Fibroblast of pulmonary artery (primary cell): Measurements from ENCODE around the gene BEST2.
"Not testable (repeated sequence)": the region's sequence is repeated elsewhere in the genome, so short reads cannot be mapped to it uniquely, and the experiment has no call there.

Experiments used
- DNase-seq: peaks from one replicate; pipeline ENCODE4 v3.0.0-alpha.2; 2010; ENCODE audit warnings: low read depth
- H3K4me3 ChIP-seq: replicated peaks from 2 replicates; pipeline ENCODE4 v1.5.1; 2011; ENCODE audit warnings: low read depth, mild to moderate bottlenecking, control low read depth, low read length, moderate library complexity
- CTCF ChIP-seq: IDR thresholded peaks from 2 replicates; pipeline ENCODE4 v1.5.1; 2011; ENCODE audit warnings: mild to moderate bottlenecking, control low read depth, low read length, inconsistent platforms; ENCODE audit errors: missing control alignments

BEST2 gene

GRCh38 chr19:12796146-12797071 lies 44.8 kb downstream of the BEST2 start:
- peak; percentile 97 for TF ChIP-seq CTCF
- no peak overlapping the region for H3K4me3 ChIP-seq
- DNase-seq: peak; percentile 89

GRCh38 chr19:12797141-12797587 lies 45.6 kb downstream of the BEST2 start:
- TF ChIP-seq CTCF: no peak
- DNase-seq: no peak
- H3K4me3 ChIP-seq: no peak overlapping the region

GRCh38 chr19:12797607-12798006 lies 46.0 kb downstream of the BEST2 start:
- not testable (repeated sequence) for DNase-seq, H3K4me3 ChIP-seq

- no peak for TF ChIP-seq CTCF
- no peak for DNase-seq
- no peak overlapping the region for H3K4me3 ChIP-seq
Measured at GRCh38 chr19:12799742-12800465, 48.3 kb downstream of the BEST2 start.

GRCh38 chr19:12800466-12800770 lies 48.8 kb downstream of the BEST2 start:
- peak overlapping the region; percentile 86 for H3K4me3 ChIP-seq
- TF ChIP-seq CTCF: no peak
- no peak for DNase-seq

GRCh38 chr19:12800923-12801465 lies 49.4 kb downstream of the BEST2 start:
- peak overlapping the region; percentile 86 for H3K4me3 ChIP-seq
- no peak for TF ChIP-seq CTCF
- no peak for DNase-seq
